ENCODE measurements around the gene REEP5. TPM values are rescaled to one million over a fixed set of nuclear protein-coding genes. Genes with fewer than 3 reads are reported as not detected.

REEP5 gene
- total and polyA plus RNA-seq, 2 of the 8 experiments (the other 6 are each of a cell fraction or from before 2014, with no cell fraction given) = 58.3 to 94.3 TPM

DNA sequence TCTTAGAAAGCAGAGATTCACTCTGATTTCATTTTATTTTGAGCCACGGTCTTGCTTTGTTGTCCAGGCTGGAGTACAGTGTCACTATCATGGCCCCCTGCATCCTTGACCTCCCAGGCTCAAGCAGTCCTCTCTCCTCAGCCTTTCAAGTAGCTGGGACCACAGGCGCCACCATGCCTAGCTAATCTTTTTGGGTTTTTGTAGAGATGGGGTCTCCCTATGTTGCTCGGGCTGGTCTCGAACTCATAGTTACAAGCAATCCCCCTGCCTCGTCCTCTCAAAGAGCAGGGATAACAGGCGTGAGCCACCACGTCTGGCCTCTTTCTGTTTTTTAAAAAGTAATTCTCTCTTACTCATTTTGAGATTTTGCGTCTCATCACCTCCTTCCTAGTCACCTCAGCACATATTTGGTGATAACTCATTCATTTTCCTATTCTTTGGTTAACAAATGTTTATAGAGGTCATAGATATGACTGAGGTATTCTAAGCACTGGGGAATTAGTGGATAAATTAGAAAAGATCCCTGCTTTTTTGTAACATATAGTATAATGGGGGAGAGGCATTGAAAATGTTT, 43.8 kb upstream of the REEP5 start:
- Histone ChIP-seq H3K36me3 (ENCODE audit: control insufficient read depth in 2 of 4, insufficient read depth in 4 of 4, low read length in 3 of 4) (no peaks in the 10 kb centered on the region), H3K18ac (ENCODE audit: extremely low read depth, low read length) (no peak overlapping the region), H3K9ac (replicated peaks in 1 of 4; ENCODE audit: extremely low read depth in 1 of 4, low read depth in 3 of 4, low read length in 3 of 4) (no peak overlapping the region), H3K4me3 (ENCODE audit: extremely low read depth in 1 of 4, insufficient read depth in 2 of 4, low read depth in 3 of 4, low read length in 4 of 4) (no peak overlapping the region), H2BK15ac (ENCODE audit: low read length) (no peak overlapping the region), H3K27me3 (replicated peaks in 1 of 4; ENCODE audit: control insufficient read depth in 3 of 4, extremely low read depth in 1 of 4, insufficient read depth in 3 of 4, low read length in 3 of 4) (no peaks in the 10 kb centered on the region), H3K79me2 (ENCODE audit: control insufficient read depth in 1 of 2, insufficient read depth in 2 of 2, low read length in 2 of 2) (no peaks in the 10 kb centered on the region), H3K79me1 (ENCODE audit: low read depth, low read length) (no peaks in the 10 kb centered on the region), H2BK5ac (ENCODE audit: low read depth, low read length) (no peak overlapping the region), H3K23me2 (ENCODE audit: low read depth, low read length) (no peaks in the 10 kb centered on the region; the same call in 1 of the 2 replicates), H3K4me2 (ENCODE audit: insufficient read depth in 1 of 2, low read depth in 2 of 2, low read length in 2 of 2) (no peak overlapping the region), H4K5ac (ENCODE audit: insufficient read length, low read depth, low read length) (no peak overlapping the region), H4K8ac (ENCODE audit: extremely low read depth, insufficient read depth, low read length) (no peak overlapping the region), H2BK20ac (ENCODE audit: low read length) (no peak overlapping the region), H2AK5ac (ENCODE audit: low read depth, low read length) (no peak overlapping the region), H3K4me1 (replicated peaks in 1 of 4; ENCODE audit: control insufficient read depth in 3 of 4, insufficient read depth in 4 of 4, low read length in 3 of 4) (peaks cover 0 to 6% (median 3%) of the 10 kb centered on the region in 4 experiments; a peak in 4 of 7 replicates), H4K91ac (replicated peaks; ENCODE audit: insufficient read length, low read length) (no peak overlapping the region), H4K20me1 (replicated peaks in 1 of 2; ENCODE audit: control insufficient read depth in 1 of 2, insufficient read depth in 2 of 2, low read length in 2 of 2) (no peaks in the 10 kb centered on the region), H3K27ac (ENCODE audit: low read depth, low read length) (no peak overlapping the region), H2BK120ac (replicated peaks; ENCODE audit: low read depth, low read length) (no peak overlapping the region), H3K9me3 (ENCODE audit: insufficient read depth in 2 of 2, low read depth in 1 of 2, low read length in 1 of 2) (no peaks in the 10 kb centered on the region), H3K56ac (replicated peaks; ENCODE audit: insufficient read length, low read depth, low read length) (no peak overlapping the region), H3K14ac (ENCODE audit: insufficient read length) (no peak overlapping the region), H3K23ac (ENCODE audit: insufficient read length) (no peak overlapping the region), H2BK12ac (ENCODE audit: low read depth, low read length) (no peak overlapping the region), H2AFZ (ENCODE audit: low read length) (no peak overlapping the region), H3K4ac (replicated peaks; ENCODE audit: insufficient read length, low read depth, low read length) (no peak overlapping the region)
- ChIA-PET CTCF (ENCODE audit: partially characterized antibody) (interaction anchor here (0.8 to 5.2 kb wide), 2 partner anchors 30 to 85 kb away, joined by 3 to 18 read pairs; no protein-coding TSS in a partner anchor), POLR2A (ENCODE audit: partially characterized antibody) (interaction anchor here (1.5 to 3.5 kb wide), 2 partner anchors 10 to 45 kb away, joined by 3 to 19 read pairs; partner anchors contain the start of gene DCP2)
- WGBS, 2 experiments (ENCODE audit: extremely low coverage in 1 of 2, insufficient coverage in 1 of 2, insufficient read length in 1 of 2, insufficient replicate concordance in 2 of 2, low coverage in 1 of 2, low lambda C conversion rate in 2 of 2, missing lambda C conversion rate in 1 of 2) = 90% methylated on average over 8 of the region's 8 CpGs; no CpG with 5 or more reads in 1 of the 2 experiments
- FAIRE-seq (no peak), DNase-seq (ENCODE audit: low read depth in 1 of 2, low spot score in 2 of 2) (no peak)
- TF ChIP-seq CHD2 (IDR thresholded peaks at IDR 0.05; ENCODE audit: low read length) = no peak
- TF ChIP-seq KDM5A (IDR thresholded peaks at IDR 0.05; ENCODE audit: low read length) = no peak
- TF ChIP-seq GTF2F1 (IDR thresholded peaks at IDR 0.05; ENCODE audit: borderline replicate concordance, low read depth, low read length) = no peak
- TF ChIP-seq KDM4A (IDR thresholded peaks at IDR 0.05; ENCODE audit: low read depth, low read length, severe bottlenecking) = no peak
- TF ChIP-seq JUND (IDR thresholded peaks at IDR 0.05; ENCODE audit: low read length) = no peak
- TF ChIP-seq NANOG (IDR thresholded peaks at IDR 0.05; ENCODE audit: insufficient read depth, low read depth, low read length, poor library complexity, severe bottlenecking) = no peak
- TF ChIP-seq MAFK (IDR thresholded peaks at IDR 0.05; ENCODE audit: low read depth, low read length) = no peak
- no peak for TF ChIP-seq EGR1 (IDR thresholded peaks at IDR 0.05; ENCODE audit: borderline replicate concordance, low read depth, low read length)
- TF ChIP-seq SAP30 (IDR thresholded peaks at IDR 0.05; ENCODE audit: insufficient read depth, insufficient replicate concordance, low read length) = no peak
- TF ChIP-seq RAD21 (IDR thresholded peaks at IDR 0.05 in 1 of 2, conservative IDR thresholded peaks at IDR 0.05 in 1 of 2; ENCODE audit: low read depth in 2 of 2, low read length in 2 of 2) = no peak
- no peak for TF ChIP-seq RBBP5 (IDR thresholded peaks at IDR 0.05; ENCODE audit: borderline replicate concordance, low read depth, low read length)
- no peak for TF ChIP-seq TBP (IDR thresholded peaks at IDR 0.05; ENCODE audit: low read depth, low read length)
- no peak for TF ChIP-seq SP1 (IDR thresholded peaks at IDR 0.05; ENCODE audit: low read depth, low read length)
